ENCODE measurements around the gene SELENOW.

Gene SELENOW

GRCh38 chr19:47820410-47820809 is 41.9 kb downstream of the SELENOW start:
- Histone ChIP-seq H4K20me1 (ENCODE audit: insufficient read depth, low read length, poor library complexity, severe bottlenecking) (no peaks in the 10 kb centered on the region), H3K79me2 (ENCODE audit: insufficient read depth, low read length) (no peaks in the 10 kb centered on the region), H3K4me3 (ENCODE audit: low read length, poor library complexity, severe bottlenecking) (no peak overlapping the region), H3K9me2 (replicated peaks; ENCODE audit: low read depth, low read length) (no peaks in the 10 kb centered on the region), H3K36me3 (ENCODE audit: insufficient read depth, low read length) (no peaks in the 10 kb centered on the region), H3F3A (ENCODE audit: low read depth) (no peaks in the 10 kb centered on the region), H3K4me1 (ENCODE audit: insufficient read depth, low read length, poor library complexity, severe bottlenecking) (no peaks in the 10 kb centered on the region), H3K9me3 (ENCODE audit: insufficient read depth, low read depth, low read length) (no peaks in the 10 kb centered on the region), H3K27me3 (ENCODE audit: insufficient read depth, low read length, poor library complexity, severe bottlenecking) (no peaks in the 10 kb centered on the region), H3K9ac (ENCODE audit: low read depth, low read length, poor library complexity, severe bottlenecking) (no peak overlapping the region), H3K4me2 (ENCODE audit: low read depth, low read length, poor library complexity, severe bottlenecking) (no peak overlapping the region), H2AFZ (ENCODE audit: low read length) (no peak overlapping the region; the same call in 1 of the 2 replicates)
- TF ChIP-seq CTCF (conservative IDR thresholded peaks at IDR 0.05; ENCODE audit: low read length) (no peak), EZH2phosphoT487 (IDR thresholded peaks at IDR 0.05; ENCODE audit: borderline replicate concordance) (no peak)

- H4K20me1 ChIP-seq (ENCODE audit: insufficient read depth, low read length, poor library complexity, severe bottlenecking) = no peaks in the 10 kb centered on the region
- H3K9ac ChIP-seq (ENCODE audit: low read depth, low read length, poor library complexity, severe bottlenecking) = no peak within 1 kb of the TSS
- H3K79me2 ChIP-seq (ENCODE audit: insufficient read depth, low read length) = no peaks in the 10 kb centered on the region
- no peaks in the 10 kb centered on the region for H3F3A ChIP-seq (ENCODE audit: low read depth)
- TF ChIP-seq CTCF (conservative IDR thresholded peaks at IDR 0.05; ENCODE audit: low read length) = no peak
- TF ChIP-seq EZH2phosphoT487 (IDR thresholded peaks at IDR 0.05; ENCODE audit: borderline replicate concordance) = no peak
- no peak within 1 kb of the TSS for H3K4me3 ChIP-seq (ENCODE audit: low read length, poor library complexity, severe bottlenecking)
- no peaks in the 10 kb centered on the region for H3K4me1 ChIP-seq (ENCODE audit: insufficient read depth, low read length, poor library complexity, severe bottlenecking)
- no peaks in the 10 kb centered on the region for H3K27me3 ChIP-seq (ENCODE audit: insufficient read depth, low read length, poor library complexity, severe bottlenecking)
- no peaks in the 10 kb centered on the region for H3K9me3 ChIP-seq (ENCODE audit: insufficient read depth, low read depth, low read length)
- no peaks in the 10 kb centered on the region for H3K9me2 ChIP-seq (replicated peaks; ENCODE audit: low read depth, low read length)
- no peaks in the 10 kb centered on the region for H3K36me3 ChIP-seq (ENCODE audit: insufficient read depth, low read length)
- H3K4me2 ChIP-seq (ENCODE audit: low read depth, low read length, poor library complexity, severe bottlenecking) = no peak within 1 kb of the TSS
- H2AFZ ChIP-seq (ENCODE audit: low read length) = no peak within 1 kb of the TSS
Measured at GRCh38 chr19:47821460-47822020, 43.0 kb downstream of the SELENOW start, which contains the start of gene CRX. Gene CRX, plus strand, starts transcription at chr19:47821937. Its CDS starts 12,507 bp downstream, at chr19:47834444.

- Histone ChIP-seq H4K20me1 (ENCODE audit: insufficient read depth, low read length, poor library complexity, severe bottlenecking) (no peaks in the 10 kb centered on the region), H3K9me2 (replicated peaks; ENCODE audit: low read depth, low read length) (no peaks in the 10 kb centered on the region), H3K27me3 (ENCODE audit: insufficient read depth, low read length, poor library complexity, severe bottlenecking) (no peaks in the 10 kb centered on the region), H3K9me3 (ENCODE audit: insufficient read depth, low read depth, low read length) (no peaks in the 10 kb centered on the region), H3K36me3 (ENCODE audit: insufficient read depth, low read length) (no peaks in the 10 kb centered on the region), H3K4me1 (ENCODE audit: insufficient read depth, low read length, poor library complexity, severe bottlenecking) (no peaks in the 10 kb centered on the region), H3K4me3 (ENCODE audit: low read length, poor library complexity, severe bottlenecking) (no peak overlapping the region), H3F3A (ENCODE audit: low read depth) (no peaks in the 10 kb centered on the region), H3K4me2 (ENCODE audit: low read depth, low read length, poor library complexity, severe bottlenecking) (no peak overlapping the region), H3K79me2 (ENCODE audit: insufficient read depth, low read length) (no peaks in the 10 kb centered on the region), H3K9ac (ENCODE audit: low read depth, low read length, poor library complexity, severe bottlenecking) (no peak overlapping the region), H2AFZ (ENCODE audit: low read length) (no peak overlapping the region)
- TF ChIP-seq EZH2phosphoT487 (IDR thresholded peaks at IDR 0.05; ENCODE audit: borderline replicate concordance) (no peak), CTCF (conservative IDR thresholded peaks at IDR 0.05; ENCODE audit: low read length) (0 out of 2 replicates have a peak, but pooled peaks have one; percentile 12)
Measured at GRCh38 chr19:47824396-47824795, 45.9 kb downstream of the SELENOW start.

Measured in Loucy (cell line).